BLaER1 (cell line): Measurements from ENCODE around the gene DRP2.
A peak's percentile ranks its signal among the peaks of the same experiment; 100 is the strongest.
"Not testable (repeated sequence)": the region's sequence is repeated elsewhere in the genome, so short reads cannot be mapped to it uniquely, and the experiment has no call there.

ENCODE experiments used
- H3K27ac ChIP-seq: shearing (Covaris generic); formaldehyde crosslinking; 2 replicates; pipeline ENCODE4 v1.8.1; 2022
- H3K27me3 ChIP-seq: shearing (Covaris generic); formaldehyde crosslinking; 2 replicates; pipeline ENCODE4 v1.8.1; 2022
- H3K36me3 ChIP-seq: shearing (Covaris generic); formaldehyde crosslinking; 2 replicates; pipeline ENCODE4 v1.8.1; 2022
- H3K4me1 ChIP-seq: shearing (Covaris generic); formaldehyde crosslinking; 2 replicates; pipeline ENCODE4 v1.8.1; 2022
- H3K4me2 ChIP-seq: shearing (Covaris generic); formaldehyde crosslinking; 2 replicates; pipeline ENCODE4 v1.8.1; 2022
- H3K4me3 ChIP-seq: shearing (Covaris generic); formaldehyde crosslinking; 2 replicates; pipeline ENCODE4 v1.8.1; 2022
- H3K9ac ChIP-seq: shearing (Covaris generic); formaldehyde crosslinking; 2 replicates; pipeline ENCODE4 v1.8.1; 2022
- H3K9me3 ChIP-seq: shearing (Covaris generic); formaldehyde crosslinking; 2 replicates; pipeline ENCODE4 v1.8.1; 2022
- H4K20me1 ChIP-seq: shearing (Covaris generic); formaldehyde crosslinking; 2 replicates; pipeline ENCODE4 v1.8.1; 2022
- Cebpa-rat ChIP-seq: shearing (Covaris generic); IDR thresholded peaks from 2 replicates; pipeline ENCODE4 v1.8.1; 2022

DRP2 gene

GRCh38 chrX:101219116-101219863 is at the start of gene DRP2:
DRP2 (plus strand) TSS chrX:101219786; CDS start chrX:101231648, 11,862 bp downstream.
- peak within 1 kb of the TSS; percentile 41 for H3K4me2 ChIP-seq
- no peak for TF ChIP-seq Cebpa-rat
- peaks cover 10% of the 10 kb centered on the region for H3K4me1 ChIP-seq
- 0 out of 2 replicates have a peak within 1 kb of the TSS, but pooled peaks have one; percentile 1 for H3K9ac ChIP-seq
- no peaks in the 10 kb centered on the region for H4K20me1 ChIP-seq
- no peaks in the 10 kb centered on the region for H3K27me3 ChIP-seq
- H3K36me3 ChIP-seq, result no peaks in the 10 kb centered on the region
- H3K27ac ChIP-seq, result no peak within 1 kb of the TSS
- H3K9me3 ChIP-seq, result no peaks in the 10 kb centered on the region
- no peak within 1 kb of the TSS for H3K4me3 ChIP-seq

- Histone ChIP-seq H3K9ac (no peak overlapping the region), H3K4me2 (no peak overlapping the region), H3K9me3 (no peaks in the 10 kb centered on the region), H3K36me3 (no peaks in the 10 kb centered on the region), H3K4me1 (no peaks in the 10 kb centered on the region), H3K4me3 (no peak overlapping the region), H3K27me3 (no peaks in the 10 kb centered on the region), H4K20me1 (no peaks in the 10 kb centered on the region), H3K27ac (no peak overlapping the region)
- TF ChIP-seq Cebpa-rat, result no peak
Observed at GRCh38 chrX:101171883-101172400, 47.6 kb upstream of the DRP2 start.

GRCh38 chrX:101176439-101176838 is 43.1 kb upstream of the DRP2 start:
- H3K27ac ChIP-seq, result no peak overlapping the region
- no peak overlapping the region for H3K9ac ChIP-seq
- no peaks in the 10 kb centered on the region for H4K20me1 ChIP-seq
- H3K9me3 ChIP-seq, result no peaks in the 10 kb centered on the region
- TF ChIP-seq Cebpa-rat, result no peak
- no peaks in the 10 kb centered on the region for H3K27me3 ChIP-seq
- H3K36me3 ChIP-seq, result no peaks in the 10 kb centered on the region
- no peak overlapping the region for H3K4me2 ChIP-seq
- no peak overlapping the region for H3K4me3 ChIP-seq
- no peaks in the 10 kb centered on the region for H3K4me1 ChIP-seq

GRCh38 chrX:101184876-101185275 is 34.7 kb upstream of the DRP2 start:
- H3K9ac ChIP-seq, H4K20me1 ChIP-seq, H3K27ac ChIP-seq, H3K4me3 ChIP-seq, H3K4me2 ChIP-seq, H3K27me3 ChIP-seq, H3K36me3 ChIP-seq, H3K4me1 ChIP-seq: not testable (repeated sequence)
- peaks cover 19% of the 10 kb centered on the region for H3K9me3 ChIP-seq

- H3K27me3 ChIP-seq, H3K9ac ChIP-seq, H3K27ac ChIP-seq, H3K4me3 ChIP-seq, H4K20me1 ChIP-seq, H3K36me3 ChIP-seq, H3K4me2 ChIP-seq, H3K4me1 ChIP-seq: not testable (repeated sequence)
- peaks cover 19% of the 10 kb centered on the region for H3K9me3 ChIP-seq
Observed at GRCh38 chrX:101187961-101188360, 31.6 kb upstream of the DRP2 start.

- H3K9ac ChIP-seq, result no peak overlapping the region
- no peaks in the 10 kb centered on the region for H3K27me3 ChIP-seq
- no peaks in the 10 kb centered on the region for H4K20me1 ChIP-seq
- H3K9me3 ChIP-seq, result peaks cover 15% of the 10 kb centered on the region
- H3K4me1 ChIP-seq, result no peaks in the 10 kb centered on the region
- H3K4me3 ChIP-seq, result no peak overlapping the region
- no peak for TF ChIP-seq Cebpa-rat
- no peaks in the 10 kb centered on the region for H3K36me3 ChIP-seq
- H3K4me2 ChIP-seq, result no peak overlapping the region
- no peak overlapping the region for H3K27ac ChIP-seq
Observed at GRCh38 chrX:101190736-101191135, 28.9 kb upstream of the DRP2 start.

- H3K27me3 ChIP-seq, result no peaks in the 10 kb centered on the region
- TF ChIP-seq Cebpa-rat, result no peak
- no peak overlapping the region for H3K27ac ChIP-seq
- H3K4me2 ChIP-seq, result no peak overlapping the region
- H3K4me3 ChIP-seq, result no peak overlapping the region
- no peak overlapping the region for H3K9ac ChIP-seq
- H3K9me3 ChIP-seq, result peaks cover 12% of the 10 kb centered on the region
- no peaks in the 10 kb centered on the region for H4K20me1 ChIP-seq
- no peaks in the 10 kb centered on the region for H3K4me1 ChIP-seq
- no peaks in the 10 kb centered on the region for H3K36me3 ChIP-seq
Observed at GRCh38 chrX:101191217-101191750, 28.3 kb upstream of the DRP2 start.

GRCh38 chrX:101195442-101196173 is 24.0 kb upstream of the DRP2 start:
- H4K20me1 ChIP-seq, result no peaks in the 10 kb centered on the region
- no peaks in the 10 kb centered on the region for H3K27me3 ChIP-seq
- H3K27ac ChIP-seq, result no peak overlapping the region
- TF ChIP-seq Cebpa-rat, result no peak
- no peaks in the 10 kb centered on the region for H3K9me3 ChIP-seq
- H3K9ac ChIP-seq, result no peak overlapping the region
- H3K4me1 ChIP-seq, result no peaks in the 10 kb centered on the region
- H3K36me3 ChIP-seq, result no peaks in the 10 kb centered on the region
- no peak overlapping the region for H3K4me2 ChIP-seq
- H3K4me3 ChIP-seq, result no peak overlapping the region

- Histone ChIP-seq H3K9me3 (no peaks in the 10 kb centered on the region), H3K9ac (no peak overlapping the region), H3K27me3 (no peaks in the 10 kb centered on the region), H3K4me1 (no peaks in the 10 kb centered on the region), H3K4me3 (no peak overlapping the region), H3K4me2 (no peak overlapping the region), H4K20me1 (no peaks in the 10 kb centered on the region), H3K27ac (no peak overlapping the region), H3K36me3 (no peaks in the 10 kb centered on the region)
- TF ChIP-seq Cebpa-rat, result no peak
Observed at GRCh38 chrX:101203761-101204351, 15.7 kb upstream of the DRP2 start.

GRCh38 chrX:101206471-101206870 is 13.1 kb upstream of the DRP2 start:
- no peaks in the 10 kb centered on the region for H3K9me3 ChIP-seq
- no peak overlapping the region for H3K27ac ChIP-seq
- TF ChIP-seq Cebpa-rat, result no peak

More at GRCh38 chrX:101206471-101206870, 13.1 kb upstream of the DRP2 start:
- Histone ChIP-seq H3K9ac (no peak overlapping the region), H3K36me3 (no peaks in the 10 kb centered on the region), H3K4me1 (no peaks in the 10 kb centered on the region), H3K4me3 (no peak overlapping the region), H4K20me1 (no peaks in the 10 kb centered on the region), H3K27me3 (no peaks in the 10 kb centered on the region), H3K4me2 (no peak overlapping the region)
